NK-92 treated with Interleukin-12 subunit alpha and Interleukin-12 subunit beta, amount 100 ng/mL, for 24 hours (cell line): ENCODE measurements around the gene ASRGL1.
"Not testable (repeated sequence)": the region's sequence is repeated elsewhere in the genome, so short reads cannot be mapped to it uniquely, and the experiment has no call there.

ENCODE experiments used
- DNase-seq: peaks from one replicate; lab custom pipeline; 2025; lab: John Stamatoyannopoulos, UW

The ASRGL1 gene

DNA sequence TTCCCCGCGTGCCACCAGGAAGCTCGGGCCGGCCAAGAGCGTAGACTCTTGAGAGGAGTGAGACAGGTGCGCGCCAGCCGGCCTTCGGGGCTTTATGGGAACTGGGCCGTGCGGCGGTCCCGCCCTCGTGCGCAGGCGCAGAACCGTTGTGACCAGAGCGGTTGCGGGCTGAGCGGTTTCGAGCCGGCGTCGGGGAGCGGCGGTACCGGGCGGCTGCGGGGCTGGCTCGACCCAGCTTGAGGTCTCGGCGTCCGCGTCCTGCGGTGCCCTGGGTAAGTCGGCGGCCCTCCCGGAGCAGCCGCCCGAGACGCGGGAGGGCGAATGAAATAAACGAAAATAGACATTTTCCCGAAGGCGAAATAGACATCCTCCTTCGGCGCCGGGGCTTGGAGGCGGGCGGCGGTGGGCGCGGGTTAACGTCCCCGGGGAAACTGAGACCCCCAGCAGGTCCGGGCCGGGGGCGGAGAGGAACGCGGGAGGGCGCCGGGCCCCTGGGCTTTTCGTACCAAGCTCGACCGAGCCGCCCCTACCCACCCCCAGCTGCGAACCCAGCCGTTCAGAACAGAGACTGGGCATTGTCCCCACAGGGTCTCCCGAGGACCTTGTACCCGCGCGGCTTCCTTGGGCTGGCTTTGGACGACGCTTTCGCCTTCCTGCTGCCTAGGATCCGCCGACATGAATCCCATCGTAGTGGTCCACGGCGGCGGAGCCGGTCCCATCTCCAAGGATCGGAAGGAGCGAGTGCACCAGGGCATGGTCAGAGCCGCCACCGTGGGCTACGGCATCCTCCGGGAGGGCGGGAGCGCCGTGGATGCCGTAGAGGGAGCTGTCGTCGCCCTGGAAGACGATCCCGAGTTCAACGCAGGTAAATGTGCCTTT, at the start of gene ASRGL1:
TSS of gene ASRGL1 (plus strand) at position 146 of the 879 bp plus-strand sequence. CDS start at position 676, 530 bp downstream.
- DNase-seq, result no peak

DNA sequence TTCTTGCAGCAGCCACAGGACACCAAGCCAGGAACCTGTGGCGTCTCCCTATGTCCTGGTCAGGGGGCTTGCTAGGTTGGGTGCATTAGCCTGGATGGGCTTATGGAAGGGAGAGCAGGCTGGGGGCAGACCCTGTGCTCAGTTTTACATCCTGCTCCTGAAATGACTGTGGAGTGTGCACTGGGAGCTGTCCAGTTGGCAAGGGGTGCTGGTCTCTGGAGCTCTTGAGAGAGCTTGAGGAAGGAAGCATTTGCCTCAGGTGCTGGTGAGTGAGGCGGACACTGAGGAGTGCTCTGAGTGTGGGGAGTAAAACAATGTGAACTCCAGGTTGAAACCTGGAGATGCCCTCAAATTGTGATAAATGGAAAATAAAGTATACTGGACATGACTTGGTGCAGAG, 41.7 kb upstream of the ASRGL1 start:
- no peak for DNase-seq

- DNase-seq, result no peak
Observed at GRCh38 chr11:62298975-62299374, 38.3 kb upstream of the ASRGL1 start, which contains the start of gene SCGB1D4. Gene SCGB1D4, minus strand, starts transcription at chr11:62299075. Its CDS starts 65 bp downstream, at chr11:62299010.

DNA sequence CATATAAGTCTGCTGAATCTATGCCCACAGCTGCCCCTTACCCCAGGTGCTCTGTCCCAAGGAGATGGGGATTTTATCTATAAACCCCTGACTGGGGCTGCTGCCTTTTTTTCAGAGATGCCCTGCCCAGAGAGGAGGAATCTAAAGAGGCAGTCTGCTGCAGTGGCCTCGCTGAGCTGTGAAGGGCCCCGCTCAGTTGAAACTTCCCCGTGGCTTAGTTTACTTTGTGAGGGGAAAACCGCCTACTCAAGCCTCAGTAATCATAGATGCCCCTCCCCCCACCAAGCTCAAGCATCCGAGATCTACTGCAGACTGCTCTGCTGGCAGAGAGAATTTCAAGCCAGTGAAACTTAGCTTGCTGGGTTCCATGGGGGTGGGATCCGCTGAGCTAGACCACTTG, 31.0 kb upstream of the ASRGL1 start:
- no peak for DNase-seq

DNA sequence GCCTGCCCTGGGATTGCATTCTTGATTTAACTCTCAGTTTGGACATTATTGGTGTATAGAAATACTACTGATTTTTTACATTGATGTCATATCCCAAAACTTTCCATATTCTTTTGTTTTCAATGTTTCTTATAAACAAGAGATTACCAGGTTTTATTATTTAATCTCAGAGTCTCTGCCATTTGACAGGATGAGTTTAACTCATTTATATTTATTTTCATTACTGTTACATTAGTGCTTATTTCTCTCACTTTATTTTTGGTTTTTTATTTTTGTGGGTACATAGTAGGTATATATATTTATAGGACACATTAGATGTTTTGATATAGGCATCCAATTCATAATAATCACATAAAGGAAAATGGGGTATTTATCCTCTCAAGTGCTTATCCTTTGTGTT, 29.3 kb upstream of the ASRGL1 start:
- DNase-seq, result no peak

DNA sequence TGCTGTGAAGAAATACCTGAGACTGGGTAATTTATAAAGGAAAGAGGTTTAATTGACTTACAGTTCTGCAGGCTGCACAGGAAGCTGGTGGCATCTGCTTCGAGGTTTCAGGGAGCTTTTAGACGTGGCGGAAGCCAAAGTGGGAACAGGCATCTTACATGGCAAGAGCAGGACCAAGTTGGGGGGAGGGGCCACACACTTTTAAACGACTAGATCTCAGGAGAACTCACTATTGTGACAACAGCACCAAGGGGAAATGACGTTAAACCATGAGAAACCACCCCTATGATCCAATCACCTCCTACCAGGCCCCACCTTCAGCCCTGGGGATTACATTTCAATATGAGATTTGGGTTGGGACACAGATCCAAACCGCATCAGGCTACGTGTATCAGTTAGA, 27.3 kb upstream of the ASRGL1 start:
- no peak for DNase-seq

DNA sequence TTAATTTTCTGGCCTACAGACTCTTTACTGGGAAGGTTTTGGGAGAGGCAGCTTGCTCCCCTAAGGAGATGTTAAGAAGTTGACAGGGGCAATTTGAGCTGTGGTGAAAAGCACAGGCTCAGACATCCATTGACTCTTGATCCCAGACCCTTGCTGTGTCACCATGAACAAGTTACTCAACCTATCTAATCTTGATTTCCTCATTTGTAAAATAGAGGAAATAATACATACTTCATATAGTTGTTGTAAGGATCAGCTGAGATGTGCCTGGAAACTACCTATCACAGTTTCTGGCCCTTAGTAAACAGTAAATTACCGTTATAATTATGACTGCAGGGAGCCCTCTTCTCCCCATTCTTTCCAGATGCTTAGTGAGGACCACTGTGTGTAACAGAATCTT, 21.8 kb upstream of the ASRGL1 start:
- no peak for DNase-seq

- no peak for DNase-seq
Observed at GRCh38 chr11:62322524-62322923, 14.7 kb upstream of the ASRGL1 start.

- DNase-seq, result no peak
Observed at GRCh38 chr11:62324731-62325556, 12.3 kb upstream of the ASRGL1 start.

- not testable (repeated sequence) for DNase-seq
Observed at GRCh38 chr11:62325781-62326180, 11.5 kb upstream of the ASRGL1 start.

GRCh38 chr11:62326719-62327118, 10.5 kb upstream of the ASRGL1 start:
- DNase-seq, result not testable (repeated sequence)

GRCh38 chr11:62327541-62327940, 9.7 kb upstream of the ASRGL1 start:
- DNase-seq, result not testable (repeated sequence)

DNA sequence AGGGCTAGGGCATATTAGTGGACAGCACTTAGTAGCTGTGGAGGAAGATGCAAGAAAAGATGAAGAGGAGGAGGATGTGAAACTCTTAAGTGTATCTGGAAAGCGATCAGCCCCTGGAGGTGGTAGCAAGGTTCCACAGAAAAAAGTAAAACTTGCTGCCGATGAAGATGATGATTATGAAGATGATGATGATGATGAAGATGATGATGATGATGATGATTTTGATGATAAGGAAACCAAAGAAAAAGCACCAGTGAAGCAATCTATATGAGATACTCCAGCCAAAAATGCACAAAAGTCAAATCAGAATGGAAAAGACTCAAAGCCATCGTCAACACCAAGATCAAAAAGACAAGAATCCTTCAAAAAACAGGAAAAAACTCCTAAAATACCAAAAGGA, 6.0 kb upstream of the ASRGL1 start:
- not testable (repeated sequence) for DNase-seq

DNA sequence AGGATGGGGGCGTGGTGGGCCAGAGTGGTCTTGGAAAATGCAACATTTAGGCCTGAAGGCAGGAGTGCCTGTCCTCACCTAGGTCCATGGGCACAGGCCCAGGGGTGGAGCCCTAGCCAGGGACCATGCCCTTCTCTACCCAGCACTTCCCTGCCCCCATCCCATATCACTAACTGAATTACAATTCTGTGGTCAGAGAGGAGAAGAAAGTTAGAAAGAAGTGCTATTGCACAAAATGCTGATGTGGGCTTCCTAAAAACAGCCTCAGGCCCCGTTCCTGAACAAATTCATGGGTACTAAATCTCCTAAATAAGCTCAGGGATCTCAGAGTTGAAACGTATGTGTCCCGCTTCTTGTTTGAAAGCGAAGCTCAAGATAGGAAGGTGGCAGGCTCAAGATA, 3.5 kb upstream of the ASRGL1 start:
- no peak for DNase-seq

- DNase-seq, result not testable (repeated sequence)
Observed at GRCh38 chr11:62336949-62337302, 322 bp upstream of the ASRGL1 start.

GRCh38 chr11:62338218-62338617, 970 bp downstream of the ASRGL1 start:
- DNase-seq, result no peak

GRCh38 chr11:62340269-62340901, 3.1 kb downstream of the ASRGL1 start:
- DNase-seq, result no peak

- DNase-seq, result no peak
Observed at GRCh38 chr11:62341588-62341987, 4.3 kb downstream of the ASRGL1 start.

- DNase-seq, result not testable (repeated sequence)
Observed at GRCh38 chr11:62343646-62344190, 6.5 kb downstream of the ASRGL1 start.

DNA sequence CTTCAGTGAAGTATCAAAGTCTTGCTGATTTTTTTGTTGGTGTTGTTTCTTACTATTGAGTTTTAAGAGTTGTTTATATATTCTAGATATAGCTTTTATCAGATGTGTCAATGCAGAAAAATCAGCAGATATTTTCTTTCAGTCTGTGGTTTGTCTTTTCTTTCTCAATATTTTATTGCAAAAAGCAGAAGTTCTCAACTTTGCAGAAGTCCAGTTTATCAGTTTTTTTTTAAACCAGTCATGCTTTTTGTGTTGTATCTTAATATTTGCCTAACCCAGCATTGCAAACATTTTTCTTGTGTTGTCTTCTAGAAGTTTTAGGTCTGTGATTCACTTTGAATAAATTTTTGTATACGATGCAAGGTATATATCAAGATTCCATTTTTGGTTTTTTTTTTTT, 7.0 kb downstream of the ASRGL1 start:
- DNase-seq, result no peak

DNA sequence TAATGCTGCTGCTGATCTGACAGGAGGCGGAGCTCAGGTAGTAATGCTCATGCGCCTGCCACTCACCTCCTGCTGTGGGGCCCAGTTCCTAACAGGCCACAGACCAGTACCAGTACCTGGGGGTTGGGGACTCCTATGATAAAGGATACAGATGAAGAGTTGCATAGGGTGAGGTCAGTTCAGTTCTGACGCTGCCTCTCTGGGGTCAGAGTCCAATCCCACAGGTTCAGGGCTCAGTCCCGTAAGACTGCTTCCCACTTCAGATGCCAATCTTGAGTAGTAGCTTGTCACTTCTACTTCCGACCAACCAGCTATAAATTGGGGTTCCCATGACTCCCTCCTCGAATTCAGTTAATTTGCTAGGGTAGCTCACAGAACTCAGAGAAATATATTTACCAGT, 8.6 kb downstream of the ASRGL1 start:
- no peak for DNase-seq
